Parathyroid adenoma (tissue), 2 donors: Measurements from ENCODE around the gene FLNB.

Experiments used
- H2AFZ ChIP-seq: fragments of 300-600 bp; sonication (generic); one replicate; pipeline ENCODE4 v1.7.0; 2017; ENCODE audit warnings: antibody characterized with exemption, mild to moderate bottlenecking
- H3K27ac ChIP-seq: fragments of 300-600 bp; sonication (generic); one replicate; pipeline ENCODE4 v1.7.0; 2017
- H3K27me3 ChIP-seq: fragments of 300-600 bp; sonication (generic); one replicate; pipeline ENCODE4 v1.7.0; 2017; ENCODE audit warnings: low read length; ENCODE audit not compliant: control insufficient read depth, insufficient read depth
- H3K36me3 ChIP-seq: fragments of 300-600 bp; sonication (generic); one replicate; pipeline ENCODE4 v1.7.0; 2017; ENCODE audit warnings: low read length; ENCODE audit not compliant: control insufficient read depth, insufficient read depth
- H3K4me1 ChIP-seq: fragments of 300-600 bp; sonication (generic); one replicate; pipeline ENCODE4 v1.7.0; 2017; ENCODE audit warnings: control low read depth
- H3K4me2 ChIP-seq: fragments of 300-600 bp; sonication (generic); one replicate; pipeline ENCODE4 v1.7.0; 2017; ENCODE audit warnings: low read length
- H3K4me3 ChIP-seq: fragments of 300-600 bp; sonication (generic); one replicate; pipeline ENCODE4 v1.7.0; 2017; ENCODE audit warnings: low read depth, low read length
- H3K79me2 ChIP-seq: fragments of 300-600 bp; sonication (generic); one replicate; pipeline ENCODE4 v1.7.0; 2017; ENCODE audit warnings: control low read depth
- H3K9ac ChIP-seq: fragments of 300-600 bp; sonication (generic); one replicate; pipeline ENCODE4 v1.7.0; 2017; ENCODE audit warnings: mild to moderate bottlenecking
- H3K9me3 ChIP-seq: fragments of 300-600 bp; sonication (generic); one replicate; pipeline ENCODE4 v1.7.0; 2017; ENCODE audit warnings: low read length; ENCODE audit not compliant: control insufficient read depth
- CTCF ChIP-seq: fragments of 300-600 bp; sonication (generic); IDR thresholded peaks from one replicate; pipeline ENCODE4 v1.7.0; 2017; ENCODE audit warnings: antibody characterized with exemption, mild to moderate bottlenecking
- donor health status: primary hyperparathyroidism.

The FLNB gene

GRCh38 chr3:58164906-58165821, 156.9 kb downstream of the FLNB start:
- H3K79me2 ChIP-seq = no peaks in the 10 kb centered on the region
- H3K27me3 ChIP-seq = no peaks in the 10 kb centered on the region
- no peak overlapping the region for H3K9ac ChIP-seq
- H3K36me3 ChIP-seq = no peaks in the 10 kb centered on the region
- H3K27ac ChIP-seq = peak overlapping the region; percentile 2
- no peak overlapping the region for H3K4me2 ChIP-seq
- no peak for TF ChIP-seq CTCF
- no peak overlapping the region for H3K4me3 ChIP-seq
- no peaks in the 10 kb centered on the region for H3K9me3 ChIP-seq
- H3K4me1 ChIP-seq = peaks cover 18% of the 10 kb centered on the region
- no peak overlapping the region for H2AFZ ChIP-seq

GRCh38 chr3:58167431-58168351, 159.5 kb downstream of the FLNB start:
- no peak overlapping the region for H3K9ac ChIP-seq
- peak; percentile 94 for TF ChIP-seq CTCF
- H3K4me3 ChIP-seq = no peak overlapping the region
- H2AFZ ChIP-seq = no peak overlapping the region
- no peaks in the 10 kb centered on the region for H3K9me3 ChIP-seq
- H3K4me2 ChIP-seq = no peak overlapping the region
- no peaks in the 10 kb centered on the region for H3K36me3 ChIP-seq
- no peak overlapping the region for H3K27ac ChIP-seq
- peaks cover 21% of the 10 kb centered on the region for H3K4me1 ChIP-seq
- H3K79me2 ChIP-seq = no peaks in the 10 kb centered on the region
- H3K27me3 ChIP-seq = no peaks in the 10 kb centered on the region

GRCh38 chr3:58168498-58168897, 160.3 kb downstream of the FLNB start:
- H3K27me3 ChIP-seq = no peaks in the 10 kb centered on the region
- no peaks in the 10 kb centered on the region for H3K36me3 ChIP-seq
- H3K79me2 ChIP-seq = no peaks in the 10 kb centered on the region
- no peak overlapping the region for H3K27ac ChIP-seq
- H3K4me3 ChIP-seq = no peak overlapping the region
- H3K4me2 ChIP-seq = no peak overlapping the region
- no peak overlapping the region for H3K9ac ChIP-seq
- no peak overlapping the region for H2AFZ ChIP-seq
- H3K9me3 ChIP-seq = no peaks in the 10 kb centered on the region
- no peak for TF ChIP-seq CTCF
- H3K4me1 ChIP-seq = peaks cover 23% of the 10 kb centered on the region

GRCh38 chr3:58169371-58169770, 161.1 kb downstream of the FLNB start:
- TF ChIP-seq CTCF = no peak
- Histone ChIP-seq H3K36me3 (no peaks in the 10 kb centered on the region), H3K27me3 (no peaks in the 10 kb centered on the region), H3K4me2 (no peak overlapping the region), H3K9me3 (no peaks in the 10 kb centered on the region), H3K27ac (no peak overlapping the region), H2AFZ (no peak overlapping the region), H3K9ac (no peak overlapping the region), H3K4me1 (peaks cover 22% of the 10 kb centered on the region), H3K79me2 (no peaks in the 10 kb centered on the region), H3K4me3 (no peak overlapping the region)
